Activated T-cell treated with anti-CD3 and anti-CD28 coated beads for 1 hour (primary cell): Measurements from ENCODE around the gene XPNPEP1.

Source experiments
- DNase-seq: peaks from one replicate; pipeline ENCODE4 v3.0.0-alpha.2; 2020; ENCODE audit warnings: low read depth

The XPNPEP1 gene

DNA sequence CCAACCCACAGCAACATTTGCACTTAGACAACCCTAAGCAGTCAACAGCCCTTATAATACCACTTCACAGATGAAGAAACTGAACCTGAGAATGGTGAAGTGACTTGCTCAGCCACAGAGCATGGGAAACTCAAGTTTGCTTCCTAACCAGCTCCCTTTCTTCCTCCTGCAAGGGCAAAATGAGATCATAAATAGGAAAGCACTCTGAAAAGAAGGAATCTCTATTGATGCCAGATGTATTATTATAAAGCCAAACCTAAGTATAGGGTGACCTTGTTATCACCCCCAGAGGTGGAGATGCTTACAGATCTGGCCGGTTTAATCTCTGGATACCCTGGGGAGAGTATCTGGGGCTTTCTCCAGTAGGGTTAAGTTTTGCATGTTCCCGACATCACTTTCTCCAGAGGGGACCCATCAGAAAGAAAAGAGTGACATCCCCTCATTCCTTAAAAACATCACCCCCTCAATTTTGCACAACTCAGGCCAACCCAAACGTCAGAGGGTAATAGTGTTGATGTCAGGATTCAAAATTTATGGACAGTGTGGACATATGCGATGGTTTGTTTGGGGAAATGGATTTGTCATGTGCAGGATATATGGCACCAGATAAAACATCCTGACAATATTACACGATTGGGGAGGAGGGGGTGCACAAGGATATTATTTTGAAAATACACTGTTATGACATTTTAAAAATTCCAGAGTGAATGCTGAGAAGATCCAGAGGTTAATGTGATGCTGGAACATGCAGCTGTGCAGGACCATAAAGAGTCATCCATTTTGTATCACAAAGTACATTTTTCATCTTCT is 24.0 kb upstream of the XPNPEP1 start:
- DNase-seq, result no peak

DNA sequence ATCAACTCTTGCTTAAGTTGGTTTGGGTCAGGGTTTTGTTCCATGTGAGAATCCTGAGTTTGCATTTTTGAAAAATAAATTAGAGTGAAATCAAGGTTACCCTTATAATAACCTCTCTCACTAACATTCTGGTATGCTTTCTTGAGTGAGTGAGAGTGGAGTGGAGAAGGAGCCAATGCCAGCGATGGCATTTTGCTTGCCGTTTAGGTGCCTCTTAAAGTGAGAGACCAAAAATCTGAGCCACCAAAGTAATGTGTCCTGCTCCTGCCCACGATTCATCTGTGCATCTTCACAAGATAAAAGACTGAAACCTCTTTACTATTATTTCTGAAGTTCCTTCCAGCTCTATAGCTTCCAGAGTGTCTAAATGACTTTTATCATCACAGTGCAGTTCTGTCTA is 23.4 kb upstream of the XPNPEP1 start:
- DNase-seq, result no peak

DNA sequence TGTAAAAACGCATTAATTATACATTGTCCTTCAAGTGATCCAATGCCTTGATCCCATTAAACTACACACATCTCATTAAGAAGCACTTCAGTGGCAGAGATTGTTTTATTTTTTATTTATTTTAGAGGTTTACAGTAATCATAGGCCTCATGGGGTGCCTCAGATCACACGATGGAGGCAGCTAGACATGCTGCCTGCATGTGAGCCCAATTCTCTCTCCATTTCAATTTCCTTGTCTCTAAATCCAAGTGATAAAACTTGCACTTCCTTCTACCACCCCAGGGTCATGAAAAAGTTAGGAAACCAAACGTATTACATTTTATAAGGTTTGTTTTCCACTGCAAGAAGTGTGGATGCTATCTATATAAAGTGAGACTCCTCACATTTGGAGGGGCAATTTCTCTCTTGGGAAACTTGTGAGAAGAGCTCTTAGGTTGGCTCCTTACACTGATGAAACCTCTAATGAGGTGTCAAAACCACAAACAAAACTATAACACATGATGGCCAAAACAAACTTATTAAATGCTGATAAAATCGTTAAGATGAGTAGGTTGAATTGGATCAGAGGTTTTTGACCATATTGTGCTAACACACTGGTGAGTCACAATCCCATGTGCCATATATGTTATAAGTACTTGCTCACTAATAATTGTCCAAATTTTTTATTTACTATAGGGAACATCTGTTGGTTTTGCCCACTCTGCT is 22.3 kb upstream of the XPNPEP1 start:
- DNase-seq, result no peak

DNA sequence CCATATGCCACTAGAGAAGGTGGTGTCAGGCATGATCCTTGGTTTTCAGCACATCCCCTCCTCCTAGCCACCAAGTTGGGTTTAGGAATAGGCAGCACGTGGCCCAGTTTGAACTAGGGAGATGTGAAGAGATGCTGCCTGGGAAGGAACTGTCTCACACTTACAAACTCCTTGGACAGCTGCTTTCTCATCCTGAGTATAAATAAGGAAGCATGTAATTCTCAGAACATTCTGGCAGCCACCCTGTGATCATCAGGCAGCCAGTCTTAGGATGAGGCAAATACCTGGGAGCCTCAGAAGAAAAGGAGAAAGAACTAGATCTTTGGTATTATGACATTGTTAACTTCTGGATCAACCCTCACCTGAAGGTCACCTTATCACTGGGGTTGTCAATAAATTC is 21.3 kb upstream of the XPNPEP1 start:
- no peak for DNase-seq

DNA sequence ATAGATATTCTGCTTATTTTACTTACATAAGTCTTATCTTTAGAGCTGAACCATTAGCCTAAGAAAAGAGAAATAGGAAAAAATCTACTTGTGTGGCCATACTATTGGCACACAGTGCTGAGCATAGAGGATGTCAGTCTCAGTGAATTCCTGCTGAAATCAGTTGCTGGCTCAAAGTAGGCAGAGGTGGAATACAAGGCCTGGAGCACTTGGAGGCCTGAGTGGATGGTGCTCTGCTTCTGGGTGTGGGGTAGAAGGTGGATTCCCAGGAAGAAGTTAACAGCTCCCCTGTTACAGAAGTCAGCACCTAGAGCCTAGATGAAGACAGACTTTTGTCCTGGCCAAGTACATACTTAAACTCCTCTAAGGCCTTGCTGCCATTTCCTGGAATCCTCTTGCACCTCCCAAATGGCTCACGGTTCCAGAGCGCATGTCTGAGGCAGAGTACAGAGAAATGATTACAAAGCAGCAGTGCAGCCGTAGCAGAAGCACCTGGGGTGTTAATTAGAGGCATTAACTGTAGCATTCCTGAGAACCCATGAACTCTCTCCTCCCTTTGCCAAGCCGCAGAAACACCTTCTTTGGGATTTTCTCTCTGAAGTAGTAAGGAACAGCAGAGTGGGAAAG is 18.0 kb upstream of the XPNPEP1 start:
- no peak for DNase-seq

DNA sequence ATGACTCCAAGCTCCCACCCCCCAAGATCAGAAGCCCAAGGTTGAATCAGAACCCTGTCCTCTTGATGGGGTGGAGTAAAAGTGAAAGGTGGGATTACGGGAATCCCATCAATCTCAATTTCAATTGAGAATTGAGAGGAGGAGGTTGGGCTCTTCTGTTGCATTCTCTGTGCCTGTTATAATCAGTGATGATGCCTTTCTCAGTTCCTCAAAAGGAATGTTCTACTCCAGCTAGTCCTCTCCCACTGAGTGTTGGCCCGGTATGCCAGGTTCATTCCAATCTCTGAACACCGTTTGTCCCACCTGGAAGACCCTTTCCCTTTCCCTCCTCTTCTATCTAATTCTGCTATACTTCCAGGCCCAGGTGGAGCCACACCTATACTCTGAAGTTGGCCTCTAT is 17.2 kb upstream of the XPNPEP1 start:
- DNase-seq, result no peak

DNA sequence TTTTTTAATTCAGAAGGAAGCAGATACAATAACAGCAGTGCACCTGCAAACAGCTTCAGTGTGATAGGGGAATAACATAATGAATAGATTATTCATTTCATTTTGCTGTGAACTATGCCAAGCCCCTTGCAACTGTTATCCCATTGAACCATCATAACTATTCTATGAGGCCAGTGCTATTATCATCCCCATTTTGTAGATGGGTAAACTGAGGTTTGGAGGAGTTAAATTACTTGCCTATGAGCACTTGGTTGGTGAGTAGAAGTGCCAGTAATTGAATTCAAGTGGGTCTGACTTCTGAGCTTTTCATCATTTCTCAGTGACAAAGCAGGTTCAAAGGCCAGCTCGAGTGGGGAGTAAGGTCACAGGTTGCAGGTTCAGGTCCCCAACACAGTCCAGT is 16.8 kb upstream of the XPNPEP1 start:
- no peak for DNase-seq

DNA sequence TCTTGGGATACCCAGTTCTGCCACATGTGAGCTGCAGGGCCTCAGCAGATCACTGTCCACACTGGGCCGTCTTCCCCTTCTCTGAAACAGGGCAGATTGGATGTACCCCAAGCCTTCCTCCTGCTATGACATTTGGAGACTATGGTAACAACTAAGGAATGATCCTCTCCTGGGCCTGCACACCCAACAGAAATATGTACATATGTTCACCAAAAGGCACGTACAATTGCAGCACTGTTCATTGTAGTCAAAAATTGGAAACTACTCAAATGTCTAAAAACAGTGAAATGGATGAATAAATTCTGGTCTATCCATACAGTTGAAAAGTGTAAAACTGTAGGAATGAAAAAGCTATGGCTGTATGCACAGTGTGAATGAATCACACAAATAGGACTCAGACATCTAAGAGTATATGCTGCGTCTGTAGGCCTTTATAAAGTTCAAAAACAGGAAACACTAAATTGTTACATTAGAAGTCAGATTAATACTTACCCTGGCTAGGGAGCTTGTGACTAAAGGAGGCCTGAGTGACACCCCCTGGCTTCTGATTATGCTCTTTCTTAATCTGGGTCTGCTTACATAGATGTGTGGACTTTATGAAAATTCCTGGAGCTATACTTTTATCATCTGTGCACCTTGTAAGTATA is 16.1 kb upstream of the XPNPEP1 start:
- DNase-seq, result no peak

DNA sequence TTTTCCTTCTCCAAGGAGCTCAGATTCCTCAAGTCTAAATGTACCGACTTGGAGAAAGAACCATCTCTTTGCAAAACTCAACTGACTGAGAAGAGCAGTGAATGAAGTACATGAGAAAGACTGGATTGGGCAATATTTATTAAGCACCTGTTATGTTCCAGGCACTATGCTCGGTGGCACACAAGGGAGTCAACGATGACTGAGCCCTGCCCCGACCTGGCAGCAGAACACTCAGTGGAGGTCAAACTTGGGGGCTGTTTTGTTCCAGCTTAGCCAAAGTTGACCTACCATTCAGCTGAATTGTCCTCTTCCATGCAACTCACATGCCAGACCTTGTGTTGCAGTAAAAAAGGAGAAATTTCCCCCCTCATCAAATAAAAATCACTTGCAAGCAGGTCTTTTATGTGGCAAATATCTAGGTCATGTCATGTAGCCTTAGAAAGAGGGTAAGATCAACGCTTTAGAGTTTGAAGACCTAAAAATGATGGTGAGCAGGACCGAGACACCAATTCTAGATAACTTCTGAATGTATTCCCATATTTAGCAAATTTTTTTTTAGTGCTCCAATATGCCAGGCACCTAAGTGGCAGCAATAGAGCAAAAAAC is 14.3 kb upstream of the XPNPEP1 start:
- DNase-seq, result no peak

DNA sequence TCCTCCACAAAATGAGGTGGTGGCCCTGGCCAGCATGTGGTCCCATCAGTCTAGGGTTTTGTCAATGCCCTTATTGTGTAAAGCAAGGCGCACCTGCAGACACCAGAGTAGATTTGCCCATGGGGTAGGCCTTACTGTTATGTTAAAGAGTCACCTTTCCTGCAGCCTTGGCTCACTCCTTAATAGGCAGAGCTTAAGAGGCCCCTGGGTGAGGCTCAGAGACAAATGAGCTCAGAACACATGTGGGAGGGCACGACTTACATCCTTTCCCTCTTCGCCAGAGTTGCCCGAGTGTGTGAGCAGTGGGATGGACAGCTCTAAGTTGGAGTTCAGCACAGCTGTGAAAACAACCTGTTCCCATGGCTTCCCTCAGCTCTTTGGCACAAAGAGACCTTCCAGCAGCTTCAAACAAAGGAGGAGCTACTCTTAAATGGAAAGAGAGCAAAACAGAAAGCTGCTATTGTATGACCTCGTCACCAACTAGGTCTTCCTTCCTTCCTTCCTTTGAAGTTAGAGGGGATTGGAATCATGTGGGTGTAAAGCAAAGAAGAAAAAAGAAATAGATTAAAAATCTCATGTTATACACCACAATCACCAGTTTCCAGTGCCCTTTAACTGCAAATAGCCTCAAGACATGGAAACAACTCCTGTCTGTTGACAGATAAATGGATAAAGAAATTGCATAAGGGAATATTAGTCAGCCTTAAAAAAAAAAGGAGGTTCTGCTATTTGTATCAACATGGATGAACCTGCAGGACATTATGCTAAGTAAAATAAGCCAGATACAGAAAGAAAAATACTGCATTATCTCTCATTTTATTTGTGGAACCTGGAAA is 11.9 kb upstream of the XPNPEP1 start:
- DNase-seq, result no peak

DNA sequence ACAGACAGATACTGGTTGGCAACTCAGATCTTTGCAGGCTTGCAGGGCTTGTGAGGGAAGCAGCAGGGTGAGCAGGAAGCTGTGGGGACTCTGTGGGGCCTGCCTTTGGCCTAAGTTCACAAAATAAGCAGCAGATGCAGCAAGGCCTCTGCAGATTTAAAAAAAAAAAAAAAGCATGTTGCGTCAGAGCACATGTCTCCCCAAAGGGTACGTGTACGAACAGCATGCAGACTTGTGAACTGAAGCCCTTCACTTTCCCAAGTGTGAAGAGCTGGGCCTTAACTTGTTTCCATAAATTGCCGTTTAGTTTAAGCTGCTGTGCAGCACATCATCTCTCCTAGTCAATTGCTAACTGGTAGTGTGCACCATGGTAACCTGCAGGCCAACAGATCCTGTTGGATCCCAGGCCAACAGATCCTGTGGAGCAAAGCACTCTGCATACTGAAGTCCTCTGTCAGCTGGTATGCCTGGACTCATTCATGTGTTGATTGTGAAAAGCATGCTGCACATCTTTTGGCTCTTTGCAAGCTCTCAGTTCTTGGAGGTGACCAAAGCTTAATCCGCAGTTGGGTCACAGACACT is 10.8 kb upstream of the XPNPEP1 start:
- peak; percentile 12 for DNase-seq

DNA sequence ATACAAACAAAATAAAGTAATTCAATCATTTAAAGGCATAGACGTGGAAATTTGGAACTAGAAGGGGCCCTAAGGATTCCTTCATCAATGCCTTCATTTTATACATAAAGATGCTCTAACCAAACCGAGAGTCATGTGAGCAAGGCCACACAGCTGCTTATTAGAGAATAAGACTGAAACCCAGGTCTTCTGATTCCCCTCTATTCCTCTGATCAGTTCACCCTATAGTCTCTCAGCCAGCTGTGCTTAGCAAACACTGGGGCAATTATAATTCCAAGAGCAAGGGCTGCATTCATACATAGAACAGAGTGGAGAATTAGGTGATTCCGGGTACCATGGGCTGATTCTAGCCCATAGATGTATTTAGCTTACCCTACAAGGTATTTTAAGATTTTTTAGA is 9.7 kb upstream of the XPNPEP1 start:
- DNase-seq, result no peak

DNA sequence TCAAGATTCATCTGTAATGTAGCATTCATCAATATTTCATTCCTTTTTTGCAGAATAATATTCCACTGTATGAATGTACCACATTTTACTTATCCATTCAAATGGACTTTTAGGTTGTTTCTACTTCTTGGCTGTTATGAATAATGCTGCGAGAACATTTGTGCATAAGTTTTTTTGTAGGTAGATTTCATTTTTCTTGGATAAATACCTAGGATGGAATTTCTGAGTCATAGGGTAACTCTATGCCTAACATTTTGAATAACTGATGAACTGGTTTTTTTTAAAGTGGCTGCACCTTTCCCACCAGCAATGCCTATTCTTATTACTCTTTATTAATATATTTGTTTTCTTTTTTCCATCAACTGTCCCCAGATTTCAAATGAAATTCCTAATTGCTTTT is 9.1 kb upstream of the XPNPEP1 start:
- DNase-seq, result no peak

DNA sequence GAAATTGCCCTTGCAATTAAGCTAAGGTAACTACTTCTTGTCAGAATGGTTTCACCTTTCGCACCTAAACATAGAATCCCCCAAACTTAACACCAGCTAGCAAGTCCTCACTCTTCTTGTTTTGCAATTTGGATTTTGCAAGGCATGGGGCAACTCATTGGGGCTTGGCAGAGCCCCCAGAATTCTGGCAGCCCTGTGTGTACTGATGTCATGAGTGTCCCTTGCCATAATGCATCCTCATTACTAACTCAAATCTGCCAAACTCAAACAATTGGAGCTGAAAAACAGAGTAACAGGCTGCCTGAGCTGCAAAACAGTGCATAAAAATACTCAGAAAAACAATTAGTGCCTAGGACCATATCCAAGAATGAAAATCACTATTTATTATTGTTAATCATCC is 7.9 kb upstream of the XPNPEP1 start:
- DNase-seq, result no peak

DNA sequence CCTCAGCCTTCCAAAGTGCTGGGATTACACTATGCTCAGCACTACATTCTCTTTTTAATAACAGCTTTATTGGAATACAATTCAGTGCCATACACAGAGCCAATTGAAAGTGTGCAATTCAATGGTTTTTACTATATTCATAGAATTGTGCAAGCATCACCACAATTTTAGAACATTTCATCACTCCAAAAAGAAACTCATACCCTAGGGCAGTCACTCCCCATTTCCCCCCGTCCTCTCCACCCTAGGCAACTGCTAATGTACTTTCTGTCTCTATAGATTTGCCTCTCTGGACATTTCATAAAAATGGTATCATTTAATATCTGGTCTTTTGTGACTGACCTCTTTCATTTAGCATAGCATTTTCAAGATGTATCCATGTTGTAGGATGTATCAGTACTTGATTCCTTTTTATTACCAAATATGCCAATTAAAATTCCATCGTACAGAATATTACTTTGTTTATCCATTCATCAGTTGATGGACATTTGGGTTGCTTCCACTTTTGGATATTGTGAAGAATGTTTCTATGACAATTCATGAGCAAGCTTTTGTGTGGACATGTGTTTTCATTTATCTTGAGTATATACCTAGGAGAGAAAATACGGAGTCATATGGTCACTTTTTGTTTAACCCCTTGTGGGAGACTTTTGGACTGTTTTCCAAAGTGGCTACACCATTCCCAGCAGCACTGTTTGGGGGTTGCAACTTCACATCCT is 6.3 kb upstream of the XPNPEP1 start:
- no peak for DNase-seq

DNA sequence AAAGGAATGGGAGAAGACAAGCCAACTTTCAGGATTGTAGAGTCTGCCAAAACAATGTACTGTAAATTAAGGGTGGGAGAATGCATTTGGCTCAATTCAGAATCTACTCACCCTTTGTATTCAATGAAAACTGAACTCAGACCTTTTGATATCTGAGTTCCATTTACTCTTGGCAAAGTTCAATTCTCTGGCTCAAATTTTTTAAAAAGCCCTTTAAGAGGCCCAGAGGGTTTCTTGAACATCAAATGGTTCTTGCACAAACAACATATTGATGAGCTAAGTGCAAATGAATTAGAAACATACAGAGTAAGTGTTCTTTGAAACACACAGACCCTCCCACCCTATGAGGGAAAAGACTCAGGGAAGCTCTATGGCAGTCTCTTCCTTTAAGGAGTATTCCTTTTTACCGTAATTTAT is 5.2 kb upstream of the XPNPEP1 start:
- no peak for DNase-seq

DNA sequence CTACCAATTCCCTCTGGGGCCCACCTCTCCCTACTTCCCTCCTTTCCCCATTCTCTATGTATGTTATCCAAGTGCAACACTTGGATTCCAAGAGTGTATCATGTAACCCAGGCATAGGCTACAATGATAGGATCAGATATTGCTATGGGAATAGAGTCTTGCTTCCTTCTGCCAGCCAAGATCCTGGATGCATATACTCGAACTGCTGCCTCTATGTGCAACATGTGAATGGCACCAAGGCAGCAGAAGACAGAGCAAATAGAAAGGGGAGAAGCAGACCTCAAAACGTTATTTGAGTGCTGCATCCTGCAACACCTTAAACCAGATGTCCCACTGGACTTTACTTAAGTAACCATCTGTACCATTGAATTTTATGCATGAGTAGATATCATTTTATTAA is 3.5 kb upstream of the XPNPEP1 start:
- no peak for DNase-seq

DNA sequence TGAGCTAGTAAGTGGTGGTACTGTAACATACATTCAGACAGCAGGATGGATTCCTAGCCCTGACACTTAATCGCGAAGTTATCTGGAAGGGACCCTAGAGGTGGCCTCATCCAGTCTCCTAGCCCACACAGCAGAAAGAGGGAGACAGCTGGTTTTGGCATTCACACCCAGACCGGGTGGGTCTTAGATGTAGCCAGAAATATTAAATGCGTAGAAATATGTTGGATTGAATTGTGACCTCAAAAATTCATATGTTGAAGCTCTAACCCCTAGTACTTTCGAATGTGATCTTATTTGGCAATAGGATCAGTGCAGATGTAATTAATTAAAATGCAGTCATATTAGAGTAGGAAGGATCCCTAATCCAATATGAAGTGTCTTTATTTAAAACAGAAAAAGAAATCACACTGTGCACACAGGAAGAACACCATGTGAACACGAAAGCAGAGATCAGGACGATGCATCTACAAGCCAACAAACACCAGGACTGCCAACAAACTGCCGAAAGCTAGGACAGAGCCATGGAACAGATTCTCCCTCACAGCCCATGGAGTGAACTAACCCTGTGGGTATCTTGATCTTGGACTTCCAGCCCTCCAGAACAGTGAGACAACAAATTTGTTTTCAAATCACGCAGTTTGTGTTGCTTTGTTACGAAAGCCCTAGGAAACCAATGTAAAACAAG is 2.9 kb upstream of the XPNPEP1 start:
- DNase-seq, result no peak

DNA sequence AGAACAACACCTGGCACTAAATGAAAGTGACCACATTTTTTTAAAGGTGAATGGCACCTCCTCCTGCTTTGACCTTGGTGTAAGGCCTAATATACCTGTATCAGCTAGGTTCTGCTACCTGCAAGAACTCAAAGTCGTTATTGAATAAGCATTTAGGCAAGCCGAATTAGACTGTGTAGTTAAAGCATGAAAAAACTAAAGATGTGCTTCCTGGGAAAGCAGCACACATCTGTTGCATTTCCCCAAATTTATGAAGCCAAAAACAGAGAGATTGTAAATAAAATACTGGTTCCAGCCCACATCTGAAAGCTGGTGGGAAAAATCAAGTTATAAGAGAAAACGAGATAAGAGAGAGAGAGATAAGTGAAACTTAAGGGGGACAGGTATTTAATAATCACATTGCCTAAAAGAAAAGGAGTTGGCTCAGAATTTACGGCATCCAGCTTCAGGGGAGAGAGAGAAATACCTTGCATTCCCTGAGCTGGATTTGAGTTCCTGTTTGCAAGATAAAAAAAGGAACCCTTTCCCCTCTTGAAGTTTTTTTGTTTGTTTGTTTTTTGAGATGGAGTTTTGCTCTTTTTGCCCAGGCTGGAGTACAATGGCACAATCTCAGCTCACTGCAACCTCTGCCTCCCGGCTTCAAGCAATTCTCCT is 1.8 kb upstream of the XPNPEP1 start:
- DNase-seq, result no peak
